Activated CD4-positive, alpha-beta T cell treated with anti-CD3 and anti-CD28 coated beads, Interleukin-2, amount 50 U/mL, for 48 hours (primary cell): ENCODE measurements around the gene FBP1.

Source experiments
- DNase-seq, 2 experiments: peaks; one replicate each; pipeline ENCODE4 v3.0.0-alpha.2; 2020

Gene FBP1

GRCh38 chr9:94655739-94656138, 16.4 kb upstream of the FBP1 start:
- peak; percentile 6 to 12 for DNase-seq

- DNase-seq: no peak
Observed at GRCh38 chr9:94654165-94654894, 15.0 kb upstream of the FBP1 start.

GRCh38 chr9:94650949-94651348, 11.6 kb upstream of the FBP1 start:
- DNase-seq: no peak

- DNase-seq: no peak
Observed at GRCh38 chr9:94649100-94649819, 9.9 kb upstream of the FBP1 start.

GRCh38 chr9:94648185-94648584, 8.9 kb upstream of the FBP1 start:
- no peak for DNase-seq

DNA sequence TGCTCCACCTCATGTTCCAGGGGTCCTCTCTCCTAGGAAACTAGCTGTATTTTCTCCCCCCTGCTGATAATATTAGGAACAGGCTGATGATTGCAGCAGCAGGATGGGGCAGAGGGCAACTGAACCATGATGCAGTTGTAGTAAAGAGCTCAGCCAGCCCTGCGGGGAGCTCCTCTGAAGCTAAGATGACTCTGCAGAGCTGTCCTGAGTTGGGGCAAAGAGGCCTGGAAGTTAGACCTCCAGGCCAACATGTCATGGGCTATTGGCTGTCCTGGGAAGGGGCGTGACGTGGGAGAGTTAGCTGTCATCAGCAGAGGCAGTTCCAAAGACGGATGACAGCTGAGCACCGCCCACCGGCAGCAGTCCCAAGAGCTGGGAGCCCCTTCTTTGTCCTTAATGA, 6.6 kb upstream of the FBP1 start:
- no peak for DNase-seq

- DNase-seq: no peak
Observed at GRCh38 chr9:94644543-94644942, 5.2 kb upstream of the FBP1 start.

DNA sequence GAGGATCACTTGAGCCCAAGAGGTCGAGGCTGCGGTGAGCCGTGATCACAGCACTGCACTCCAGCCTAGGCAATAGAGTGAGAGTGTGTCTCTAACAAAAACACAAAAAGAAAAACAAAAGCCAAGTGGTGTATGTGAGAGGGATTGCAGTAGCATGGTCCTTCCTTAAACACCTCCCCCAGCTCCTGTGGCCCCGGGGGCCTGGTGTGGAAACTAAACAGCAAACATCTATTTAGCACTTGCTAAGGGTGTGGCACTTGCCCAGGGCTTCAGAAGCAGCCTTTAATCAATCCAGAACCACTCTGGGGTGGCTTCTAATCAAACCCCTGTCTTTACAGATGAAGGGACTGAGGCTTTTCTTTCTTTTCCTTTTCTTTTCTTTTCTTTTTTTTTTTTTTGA, 4.4 kb upstream of the FBP1 start:
- no peak for DNase-seq

DNA sequence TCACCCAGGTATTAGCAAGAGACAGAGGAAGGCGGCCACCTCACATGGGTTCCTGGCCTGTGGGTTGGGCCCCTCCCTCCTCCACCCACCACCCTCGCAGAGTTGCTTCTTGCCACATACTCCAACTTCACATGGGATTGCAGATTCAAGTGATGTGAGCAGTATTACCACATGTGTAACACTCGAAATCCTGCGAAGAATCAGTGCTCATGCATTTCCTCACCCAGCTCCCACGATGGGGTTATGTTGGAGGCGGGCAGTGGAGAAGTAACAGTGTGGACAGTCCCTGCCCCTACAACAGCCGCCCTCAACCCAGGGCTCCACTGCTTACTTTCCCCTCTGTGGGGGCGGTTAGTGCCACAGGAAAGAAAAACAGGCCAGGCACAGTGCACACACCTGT, 3.9 kb upstream of the FBP1 start:
- DNase-seq: no peak

DNA sequence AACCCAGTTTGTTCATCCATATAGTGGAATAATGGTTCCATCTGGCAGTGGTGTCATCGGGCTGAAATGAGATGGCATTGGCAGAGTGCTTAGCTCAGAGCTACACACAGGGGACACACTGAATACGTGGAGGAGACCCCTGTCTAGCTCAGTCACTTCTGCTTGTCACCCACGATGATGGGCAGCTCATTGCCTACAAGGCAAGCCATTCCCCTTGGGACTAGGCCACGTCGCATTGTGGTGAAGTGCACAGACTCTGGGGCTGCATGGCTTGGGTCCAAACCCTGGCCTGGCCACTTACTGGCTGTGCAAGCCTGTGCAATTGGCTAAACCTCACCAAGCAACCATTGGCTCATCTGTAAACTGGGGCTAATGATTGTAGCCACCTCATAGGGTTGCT, 3.2 kb upstream of the FBP1 start:
- DNase-seq: no peak

DNA sequence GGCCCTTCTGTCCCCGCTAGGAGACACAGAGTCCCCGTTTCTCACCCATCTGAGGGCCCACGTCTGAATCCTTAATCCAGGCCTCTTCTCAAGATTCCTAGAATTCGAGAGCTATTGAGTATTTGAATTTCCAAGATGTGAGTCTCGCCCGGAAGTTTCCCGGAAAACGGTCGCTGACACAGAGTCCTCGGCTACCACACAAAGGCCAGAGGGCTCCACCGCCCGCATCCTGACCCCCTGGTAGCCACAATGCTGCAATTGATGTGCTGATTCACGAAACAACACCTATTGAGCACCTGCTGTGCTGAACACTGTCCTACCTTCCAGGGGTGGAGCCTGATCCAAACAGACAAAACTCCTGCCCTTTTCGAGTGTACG, 670 bp upstream of the FBP1 start:
- DNase-seq: no peak

DNA sequence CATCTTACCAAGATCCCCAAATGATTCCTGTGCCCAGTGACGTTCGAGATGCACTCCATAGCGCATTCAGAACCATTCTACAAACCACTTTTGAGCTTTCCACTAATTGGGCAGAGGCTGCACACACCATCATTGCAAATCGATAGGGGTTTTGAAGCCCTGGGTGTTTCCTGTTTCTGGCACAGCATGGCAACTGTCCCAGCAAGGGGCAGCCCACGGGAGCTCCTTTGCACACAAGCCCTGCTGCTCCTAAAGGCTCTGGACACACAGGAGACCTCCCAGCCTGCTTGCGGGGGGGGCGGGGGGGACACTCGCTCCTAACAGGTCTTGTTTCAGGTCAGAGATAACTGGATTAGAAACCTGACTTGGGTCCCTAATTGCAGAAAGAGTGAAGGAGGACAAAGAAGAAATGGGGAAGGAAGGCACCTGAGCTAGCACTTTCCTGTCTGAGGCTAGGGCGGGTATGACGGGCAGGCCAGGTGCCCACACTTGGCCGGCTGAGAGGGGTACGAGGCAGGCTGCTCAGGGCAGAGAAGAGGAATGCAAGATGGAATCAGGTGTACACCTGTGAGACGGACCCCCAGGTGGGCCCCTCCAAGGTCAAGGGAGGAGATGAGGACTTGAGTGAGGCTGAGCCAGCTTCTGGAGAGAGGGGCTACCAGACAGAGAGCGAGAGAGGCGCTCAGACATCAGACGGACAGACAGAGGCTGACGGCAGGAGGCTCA, 820 bp downstream of the FBP1 start:
- DNase-seq: no peak

- no peak for DNase-seq
Observed at GRCh38 chr9:94632737-94633136, 6.6 kb downstream of the FBP1 start.

GRCh38 chr9:94631599-94631998, 7.7 kb downstream of the FBP1 start:
- no peak for DNase-seq

- no peak for DNase-seq
Observed at GRCh38 chr9:94630833-94631232, 8.5 kb downstream of the FBP1 start.

GRCh38 chr9:94630281-94630680, 9.0 kb downstream of the FBP1 start:
- DNase-seq: no peak

- DNase-seq: no peak
Observed at GRCh38 chr9:94627287-94627686, 12.0 kb downstream of the FBP1 start.

GRCh38 chr9:94625835-94626234, 13.5 kb downstream of the FBP1 start:
- no peak for DNase-seq

GRCh38 chr9:94624629-94625028, 14.7 kb downstream of the FBP1 start:
- no peak for DNase-seq

- DNase-seq: peak; percentile 35 to 51
Observed at GRCh38 chr9:94623253-94623652, 16.1 kb downstream of the FBP1 start.

- no peak for DNase-seq
Observed at GRCh38 chr9:94622087-94622800, 17.1 kb downstream of the FBP1 start.

GRCh38 chr9:94619026-94619425, 20.3 kb downstream of the FBP1 start:
- no peak for DNase-seq

DNA sequence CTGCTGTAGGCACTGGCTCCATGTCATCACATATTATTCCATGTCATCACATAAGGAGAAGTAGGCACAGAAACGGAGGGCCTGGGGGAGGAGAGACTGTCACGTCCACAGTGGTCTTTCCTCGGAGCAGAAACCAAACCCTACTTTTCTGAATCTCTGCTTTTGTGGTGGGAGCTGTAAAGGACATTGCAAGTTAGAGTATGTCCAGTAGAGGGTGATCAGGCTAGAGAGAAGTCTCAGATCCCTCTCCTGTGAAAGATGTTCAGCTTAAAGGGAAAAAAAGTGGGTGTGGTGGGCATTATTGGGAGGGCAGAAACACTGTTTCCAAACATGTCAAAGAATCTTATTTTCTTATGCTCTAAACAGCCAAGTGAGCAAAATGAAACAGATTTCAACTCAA, 26.3 kb downstream of the FBP1 start:
- DNase-seq: no peak
